ENCODE results near the gene MAPRE2.

DNA sequence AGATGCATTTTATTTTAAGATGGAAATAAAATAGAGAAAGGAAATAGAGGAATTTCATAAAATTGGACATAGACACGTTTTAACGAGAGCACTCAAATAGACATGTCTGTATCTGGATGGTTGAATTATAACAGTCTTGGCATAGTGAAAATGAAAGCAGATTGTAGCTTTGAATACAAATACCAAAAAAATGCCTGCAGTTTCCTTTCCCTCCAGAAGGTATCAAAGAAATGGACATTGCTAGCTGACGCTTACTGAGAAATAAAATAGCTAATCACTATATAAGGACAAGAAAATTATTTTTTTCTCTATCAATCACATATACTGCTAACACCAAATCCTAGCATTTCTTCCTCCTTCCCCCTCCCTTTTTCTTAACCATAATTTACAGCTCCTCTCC lies 11.4 kb upstream of the MAPRE2 start:
- TF ChIP-seq, protein P1, sequence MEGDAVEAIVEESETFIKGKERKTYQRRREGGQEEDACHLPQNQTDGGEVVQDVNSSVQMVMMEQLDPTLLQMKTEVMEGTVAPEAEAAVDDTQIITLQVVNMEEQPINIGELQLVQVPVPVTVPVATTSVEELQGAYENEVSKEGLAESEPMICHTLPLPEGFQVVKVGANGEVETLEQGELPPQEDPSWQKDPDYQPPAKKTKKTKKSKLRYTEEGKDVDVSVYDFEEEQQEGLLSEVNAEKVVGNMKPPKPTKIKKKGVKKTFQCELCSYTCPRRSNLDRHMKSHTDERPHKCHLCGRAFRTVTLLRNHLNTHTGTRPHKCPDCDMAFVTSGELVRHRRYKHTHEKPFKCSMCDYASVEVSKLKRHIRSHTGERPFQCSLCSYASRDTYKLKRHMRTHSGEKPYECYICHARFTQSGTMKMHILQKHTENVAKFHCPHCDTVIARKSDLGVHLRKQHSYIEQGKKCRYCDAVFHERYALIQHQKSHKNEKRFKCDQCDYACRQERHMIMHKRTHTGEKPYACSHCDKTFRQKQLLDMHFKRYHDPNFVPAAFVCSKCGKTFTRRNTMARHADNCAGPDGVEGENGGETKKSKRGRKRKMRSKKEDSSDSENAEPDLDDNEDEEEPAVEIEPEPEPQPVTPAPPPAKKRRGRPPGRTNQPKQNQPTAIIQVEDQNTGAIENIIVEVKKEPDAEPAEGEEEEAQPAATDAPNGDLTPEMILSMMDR (conservative IDR thresholded peaks at IDR 0.05): no peak
- no peak for TF ChIP-seq EZH2 (IDR thresholded peaks at IDR 0.05; ENCODE audit: low read depth)

All from PC-9 (cell line).